ENCODE measurements around the gene ACTMAP. TPM values are rescaled to one million over a fixed set of nuclear protein-coding genes. Genes with fewer than 3 reads are reported as not detected.

Gene ACTMAP
- total RNA-seq, 1 donor from 2014 or later: 9.6 TPM

- Mint-ChIP-seq H3K4me1 (ENCODE audit: low read depth, unreplicated experiment) (peaks cover 26% of the 10 kb centered on the region), H3K27ac (ENCODE audit: unreplicated experiment) (peak overlapping the region; percentile 80), H3K27me3 (ENCODE audit: low read depth, unreplicated experiment) (no peaks in the 10 kb centered on the region), H3K4me3 (ENCODE audit: unreplicated experiment) (peak overlapping the region; percentile 97), H3K36me3 (ENCODE audit: low read depth, unreplicated experiment) (peaks cover 3% of the 10 kb centered on the region), H3K9me3 (ENCODE audit: unreplicated experiment) (no peaks in the 10 kb centered on the region)
- Histone ChIP-seq H2AFZ (ENCODE audit: low read depth, low read length) (peak overlapping the region; percentile 12), H3K79me2 (ENCODE audit: insufficient read depth, low read length) (peaks cover 60% of the 10 kb centered on the region), H3K36me3 (ENCODE audit: insufficient read depth, low read length) (no peaks in the 10 kb centered on the region), H3K4me2 (ENCODE audit: low read length) (peak overlapping the region; percentile 99), H3K4me1 (ENCODE audit: insufficient read depth, low read length) (peaks cover 57% of the 10 kb centered on the region), H3K9ac (ENCODE audit: low read length) (peak overlapping the region; percentile 93), H3K9me3 (ENCODE audit: insufficient read depth, low read depth, low read length) (no peaks in the 10 kb centered on the region), H3K4me3 (ENCODE audit: insufficient read depth, low read depth, low read length) (peak overlapping the region; percentile 76), H3K27ac (ENCODE audit: low read depth, low read length) (peak overlapping the region; percentile 100), H4K20me1 (ENCODE audit: insufficient read depth, low read length) (peaks cover 32% of the 10 kb centered on the region), H3K27me3 (ENCODE audit: insufficient read depth, low read length) (no peaks in the 10 kb centered on the region)
- DNase-seq (ENCODE audit: low read depth) (no peak), FAIRE-seq (no peak)
- TF ChIP-seq, protein P1, sequence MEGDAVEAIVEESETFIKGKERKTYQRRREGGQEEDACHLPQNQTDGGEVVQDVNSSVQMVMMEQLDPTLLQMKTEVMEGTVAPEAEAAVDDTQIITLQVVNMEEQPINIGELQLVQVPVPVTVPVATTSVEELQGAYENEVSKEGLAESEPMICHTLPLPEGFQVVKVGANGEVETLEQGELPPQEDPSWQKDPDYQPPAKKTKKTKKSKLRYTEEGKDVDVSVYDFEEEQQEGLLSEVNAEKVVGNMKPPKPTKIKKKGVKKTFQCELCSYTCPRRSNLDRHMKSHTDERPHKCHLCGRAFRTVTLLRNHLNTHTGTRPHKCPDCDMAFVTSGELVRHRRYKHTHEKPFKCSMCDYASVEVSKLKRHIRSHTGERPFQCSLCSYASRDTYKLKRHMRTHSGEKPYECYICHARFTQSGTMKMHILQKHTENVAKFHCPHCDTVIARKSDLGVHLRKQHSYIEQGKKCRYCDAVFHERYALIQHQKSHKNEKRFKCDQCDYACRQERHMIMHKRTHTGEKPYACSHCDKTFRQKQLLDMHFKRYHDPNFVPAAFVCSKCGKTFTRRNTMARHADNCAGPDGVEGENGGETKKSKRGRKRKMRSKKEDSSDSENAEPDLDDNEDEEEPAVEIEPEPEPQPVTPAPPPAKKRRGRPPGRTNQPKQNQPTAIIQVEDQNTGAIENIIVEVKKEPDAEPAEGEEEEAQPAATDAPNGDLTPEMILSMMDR (IDR thresholded peaks at IDR 0.05; ENCODE audit: insufficient read depth, low read depth, low read length): no peak
- no peak for TF ChIP-seq EZH2 (IDR thresholded peaks at IDR 0.05; ENCODE audit: insufficient read depth, low read length)
Observed at GRCh38 chr19:40717325-40717879, 32.9 kb downstream of the ACTMAP start.

GRCh38 chr19:40716482-40717324 is 33.6 kb downstream of the ACTMAP start, which contains the start of the genes COQ8B and ITPKC:
TSS of gene COQ8B (minus strand) at chr19:40716886. CDS start at chr19:40714632, 2,254 bp downstream.
TSS of gene ITPKC (plus strand) at chr19:40717112. CDS start at chr19:40717136, 24 bp downstream.
- Histone ChIP-seq H3K27me3 (ENCODE audit: insufficient read depth, low read length) (no peaks in the 10 kb centered on the region), H2AFZ (ENCODE audit: low read depth, low read length) (peak within 1 kb of the TSS; percentile 43), H3K9me3 (ENCODE audit: insufficient read depth, low read depth, low read length) (no peaks in the 10 kb centered on the region), H3K4me2 (ENCODE audit: low read length) (peak within 1 kb of the TSS; percentile 99), H4K20me1 (ENCODE audit: insufficient read depth, low read length) (peaks cover 26% of the 10 kb centered on the region), H3K4me3 (ENCODE audit: insufficient read depth, low read depth, low read length) (peak within 1 kb of the TSS; percentile 76), H3K27ac (ENCODE audit: low read depth, low read length) (peak within 1 kb of the TSS; percentile 100), H3K9ac (ENCODE audit: low read length) (peak within 1 kb of the TSS; percentile 93), H3K4me1 (ENCODE audit: insufficient read depth, low read length) (peaks cover 50% of the 10 kb centered on the region), H3K79me2 (ENCODE audit: insufficient read depth, low read length) (peaks cover 53% of the 10 kb centered on the region), H3K36me3 (ENCODE audit: insufficient read depth, low read length) (no peaks in the 10 kb centered on the region)
- H3K36me3 Mint-ChIP-seq (ENCODE audit: low read depth, unreplicated experiment): no peaks in the 10 kb centered on the region
- no peaks in the 10 kb centered on the region for H3K27me3 Mint-ChIP-seq (ENCODE audit: low read depth, unreplicated experiment)
- FAIRE-seq: no peak
- peaks cover 21% of the 10 kb centered on the region for H3K4me1 Mint-ChIP-seq (ENCODE audit: low read depth, unreplicated experiment)
- peak within 1 kb of the TSS; percentile 100 for H3K27ac Mint-ChIP-seq (ENCODE audit: unreplicated experiment)
- H3K9me3 Mint-ChIP-seq (ENCODE audit: unreplicated experiment): no peaks in the 10 kb centered on the region
- no peak for TF ChIP-seq EZH2 (IDR thresholded peaks at IDR 0.05; ENCODE audit: insufficient read depth, low read length)
- TF ChIP-seq, protein P1 (IDR thresholded peaks at IDR 0.05; ENCODE audit: insufficient read depth, low read depth, low read length): no peak
- peak; percentile 91 for DNase-seq (ENCODE audit: low read depth)
- H3K4me3 Mint-ChIP-seq (ENCODE audit: unreplicated experiment): peak within 1 kb of the TSS; percentile 97

Data from astrocyte (in vitro differentiated cells and primary cell).